Measurements from ENCODE around the gene PLCH1. TPM values are rescaled to one million over a fixed set of nuclear protein-coding genes. Genes with fewer than 3 reads are reported as not detected.

The PLCH1 gene
- total and polyA plus RNA-seq, 9 of the 15 experiments (the other 6 are each of a cell fraction or from before 2014, with no cell fraction given), result 0.17 to 0.62 (median 0.40) TPM

- CTCF ChIA-PET (ENCODE audit: low intra/inter-chr PET ratio), result no interaction called here
- no peaks in the 10 kb centered on the region for H3K4me1 ChIP-seq (replicated peaks in 1 of 2; ENCODE audit: control insufficient read depth in 2 of 2, insufficient read depth in 2 of 2, low read length in 2 of 2)
- H4K20me1 ChIP-seq (replicated peaks; ENCODE audit: control insufficient read depth, insufficient read depth, low read length), result no peaks in the 10 kb centered on the region
- H3K79me2 ChIP-seq (ENCODE audit: control insufficient read depth, insufficient read depth, low read length), result no peaks in the 10 kb centered on the region
- peaks cover 2 to 5% of the 10 kb centered on the region in 2 experiments; a peak in 3 of 5 replicates for H3K27me3 ChIP-seq (ENCODE audit: control insufficient read depth in 2 of 2, insufficient read depth in 2 of 2, low read length in 2 of 2)
- no peak for ATAC-seq
- intact Hi-C loops (cut with micrococcal nuclease), result no loop called here
- H3K9me1 ChIP-seq (ENCODE audit: control insufficient read depth, insufficient read depth, low read length), result no peaks in the 10 kb centered on the region
- POLR2A ChIA-PET, result no interaction called here
- H3K4me3 ChIP-seq, result no peak overlapping the region
- in situ Hi-C loops (cut with MboI), result no loop called here
- WGBS (ENCODE audit: insufficient coverage, low coverage, missing lambda C conversion rate), result 0% methylated on average over 3 of the region's 3 CpGs
- H3K27ac ChIP-seq (ENCODE audit: extremely low read depth, low read depth, low read length), result no peak overlapping the region
- no peaks in the 10 kb centered on the region for H3K9me3 ChIP-seq (replicated peaks; ENCODE audit: control insufficient read depth, insufficient read depth, low read depth, low read length)
- H2AFZ ChIP-seq (ENCODE audit: low read depth, low read length), result no peak overlapping the region
- FAIRE-seq, result no peak
- no TSS peak for BruUV-seq (replicated peaks)
- no peaks in the 10 kb centered on the region for H3K36me3 ChIP-seq (ENCODE audit: control insufficient read depth, insufficient read depth, low read length)
- DNase-seq (ENCODE audit: extremely low read depth in 1 of 4, low spot score in 3 of 4), result no peak
- TF ChIP-seq ZNF436 (CRISPR knock-in tag; IDR thresholded peaks at IDR 0.05) (no peak), ZBTB7A (IDR thresholded peaks at IDR 0.05; ENCODE audit: borderline replicate concordance, control insufficient read depth, low read depth, low read length) (no peak), ZKSCAN8 (CRISPR knock-in tag; IDR thresholded peaks at IDR 0.05) (no peak), MCM3 (IDR thresholded peaks at IDR 0.05) (no peak), KLF13 (tag; IDR thresholded peaks at IDR 0.05; ENCODE audit: borderline replicate concordance, low read depth) (no peak), HNRNPH1 (optimal IDR thresholded peaks at IDR 0.05; ENCODE audit: low read depth, low read length) (no peak), MEF2A (IDR thresholded peaks at IDR 0.05; ENCODE audit: control insufficient read depth, low read depth, low read length) (no peak), ZNF77 (CRISPR knock-in tag; IDR thresholded peaks at IDR 0.05) (no peak), NBN (IDR thresholded peaks at IDR 0.05; ENCODE audit: low read depth) (no peak), TEAD2 (tag; IDR thresholded peaks at IDR 0.05) (no peak), ZNF778 (CRISPR knock-in tag; IDR thresholded peaks at IDR 0.05) (no peak), E2F3 (CRISPR knock-in tag; IDR thresholded peaks at IDR 0.05) (no peak), CBFB (CRISPR knock-in tag; IDR thresholded peaks at IDR 0.05) (no peak), PML (IDR thresholded peaks at IDR 0.05; ENCODE audit: low read length) (no peak)
- TF ChIP-seq, protein P1, sequence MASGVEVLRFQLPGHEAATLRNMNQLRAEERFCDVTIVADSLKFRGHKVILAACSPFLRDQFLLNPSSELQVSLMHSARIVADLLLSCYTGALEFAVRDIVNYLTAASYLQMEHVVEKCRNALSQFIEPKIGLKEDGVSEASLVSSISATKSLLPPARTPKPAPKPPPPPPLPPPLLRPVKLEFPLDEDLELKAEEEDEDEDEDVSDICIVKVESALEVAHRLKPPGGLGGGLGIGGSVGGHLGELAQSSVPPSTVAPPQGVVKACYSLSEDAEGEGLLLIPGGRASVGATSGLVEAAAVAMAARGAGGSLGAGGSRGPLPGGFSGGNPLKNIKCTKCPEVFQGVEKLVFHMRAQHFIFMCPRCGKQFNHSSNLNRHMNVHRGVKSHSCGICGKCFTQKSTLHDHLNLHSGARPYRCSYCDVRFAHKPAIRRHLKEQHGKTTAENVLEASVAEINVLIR (CRISPR knock-in tag; IDR thresholded peaks at IDR 0.05), result no peak
- TF ChIP-seq, protein P2, sequence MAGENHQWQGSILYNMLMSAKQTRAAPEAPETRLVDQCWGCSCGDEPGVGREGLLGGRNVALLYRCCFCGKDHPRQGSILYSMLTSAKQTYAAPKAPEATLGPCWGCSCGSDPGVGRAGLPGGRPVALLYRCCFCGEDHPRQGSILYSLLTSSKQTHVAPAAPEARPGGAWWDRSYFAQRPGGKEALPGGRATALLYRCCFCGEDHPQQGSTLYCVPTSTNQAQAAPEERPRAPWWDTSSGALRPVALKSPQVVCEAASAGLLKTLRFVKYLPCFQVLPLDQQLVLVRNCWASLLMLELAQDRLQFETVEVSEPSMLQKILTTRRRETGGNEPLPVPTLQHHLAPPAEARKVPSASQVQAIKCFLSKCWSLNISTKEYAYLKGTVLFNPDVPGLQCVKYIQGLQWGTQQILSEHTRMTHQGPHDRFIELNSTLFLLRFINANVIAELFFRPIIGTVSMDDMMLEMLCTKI (IDR thresholded peaks at IDR 0.05; ENCODE audit: partially characterized antibody), result no peak
- H3K4me2 ChIP-seq (ENCODE audit: insufficient read depth, low read length), result 0 out of 2 replicates have a peak overlapping the region, but pooled peaks have one; percentile 17
- H3K9ac ChIP-seq (ENCODE audit: insufficient read depth in 1 of 2, low read depth in 2 of 2, low read length in 2 of 2), result no peak overlapping the region
Observed at GRCh38 chr3:155412904-155413303, 332.0 kb downstream of the PLCH1 start.

All from K562 (cell line).